IMR-90 (cell line): ENCODE results near the gene FGFR4. TPM values are rescaled to one million over a fixed set of nuclear protein-coding genes. Genes with fewer than 3 reads are reported as not detected.

Experiments
- ATAC-seq: fragments of 200-7000 bp; cut with Tn5 transposase; 2 replicates; pipeline ENCODE4 v1.9.1; 2020; ENCODE audit warnings: low read depth, mild to moderate bottlenecking, moderate library complexity
- BruUV-seq: library from RNA; stranded (reverse); fragments of 400-500 nt; replicated peaks from 2 replicates; lab custom pipeline; 2021; lab: Mats Ljungman, UMichigan
- CTCF ChIA-PET: fragments of 300-600 bp; formaldehyde crosslinking; extraction: SDS; loops from one replicate; lab custom pipeline; 2021; ENCODE audit warnings: antibody characterized with exemption; lab: Yijun Ruan, JAX
- POLR2A ChIA-PET: fragments of 300-600 bp; sonication (Branson Sonifier 250); formaldehyde crosslinking; loops from one replicate; lab custom pipeline; 2022; ENCODE audit warnings: antibody characterized with exemption; ENCODE audit not compliant: unreplicated experiment; lab: Charles Lee
- DNase-seq: peaks from one replicate; pipeline ENCODE4 v3.0.0; 2013
- H2AFZ ChIP-seq: replicated peaks from 2 replicates; pipeline ENCODE3; 2013; ENCODE audit warnings: low read length, mild to moderate bottlenecking; ENCODE audit not compliant: poor library complexity
- H2AK5ac ChIP-seq: 2 replicates; pipeline ENCODE4 v1.6.1; 2013; ENCODE audit warnings: low read depth, low read length, inconsistent platforms
- H2AK9ac ChIP-seq: replicated peaks from 2 replicates; pipeline ENCODE3; 2013; ENCODE audit warnings: mild to moderate bottlenecking, low read depth, low read length, moderate library complexity; ENCODE audit not compliant: poor library complexity
- H2BK120ac ChIP-seq: 2 replicates; pipeline ENCODE4 v1.6.1; 2013; ENCODE audit warnings: low read depth, low read length, inconsistent platforms
- H2BK15ac ChIP-seq: 3 replicates; pipeline ENCODE4 v1.6.1; 2013; ENCODE audit warnings: low read depth, low read length, inconsistent platforms
- H2BK20ac ChIP-seq: 2 replicates; pipeline ENCODE4 v1.6.1; 2013; ENCODE audit warnings: low read depth, mild to moderate bottlenecking, inconsistent platforms, low read length, moderate library complexity
- H2BK5ac ChIP-seq: 2 replicates; pipeline ENCODE4 v1.6.1; 2013; ENCODE audit warnings: mild to moderate bottlenecking, low read depth, low read length, inconsistent platforms; ENCODE audit not compliant: poor library complexity, severe bottlenecking
- H3K14ac ChIP-seq: replicated peaks from 2 replicates; pipeline ENCODE4 v1.6.1; 2013; ENCODE audit warnings: low read depth, low read length, inconsistent platforms
- H3K18ac ChIP-seq: 2 replicates; pipeline ENCODE4 v1.6.1; 2013; ENCODE audit warnings: low read depth, low read length, control low read depth
- H3K23ac ChIP-seq: 2 replicates; pipeline ENCODE4 v1.6.1; 2013; ENCODE audit warnings: low read depth, low read length, inconsistent platforms
- H3K27ac ChIP-seq: 2 replicates; pipeline ENCODE4 v1.5.1; 2013; ENCODE audit warnings: mild to moderate bottlenecking, control low read depth, low read length; ENCODE audit not compliant: insufficient read depth
- H3K27me3 ChIP-seq: 2 replicates; pipeline ENCODE4 v1.6.1; 2013; ENCODE audit warnings: low read length; ENCODE audit not compliant: control insufficient read depth, insufficient read depth
- H3K36me3 ChIP-seq: 2 replicates; pipeline ENCODE4 v1.6.1; 2013; ENCODE audit warnings: low read length, mixed read lengths; ENCODE audit not compliant: control insufficient read depth, insufficient read depth
- H3K4ac ChIP-seq: 2 replicates; pipeline ENCODE4 v1.6.1; 2013; ENCODE audit warnings: low read depth, low read length, inconsistent platforms
- H3K4me1 ChIP-seq: 2 replicates; pipeline ENCODE4 v1.6.1; 2013; ENCODE audit warnings: low read length, mixed read lengths; ENCODE audit not compliant: control insufficient read depth, insufficient read depth
- H3K4me2 ChIP-seq: 2 replicates; pipeline ENCODE4 v1.6.1; 2013; ENCODE audit warnings: low read depth, mild to moderate bottlenecking, control low read depth, low read length, moderate library complexity
- H3K4me3 ChIP-seq: 2 replicates; pipeline ENCODE4 v1.5.1; 2013; ENCODE audit warnings: low read depth, mild to moderate bottlenecking, control low read depth, low read length, moderate library complexity; ENCODE audit not compliant: insufficient read depth
- H3K56ac ChIP-seq: 2 replicates; pipeline ENCODE4 v1.6.1; 2013; ENCODE audit warnings: low read length, inconsistent platforms; ENCODE audit not compliant: insufficient read depth; ENCODE audit errors: extremely low read depth
- H3K79me1 ChIP-seq, 2 experiments: 2 replicates each; pipeline ENCODE4 v1.6.1; 2013; ENCODE audit warnings: low read length in 2 of 2, inconsistent platforms in 1 of 2, low read depth in 1 of 2
- H3K9ac ChIP-seq: 2 replicates; pipeline ENCODE4 v1.6.1; 2013; ENCODE audit warnings: low read depth, low read length, control low read depth
- H3K9me1 ChIP-seq: 2 replicates; pipeline ENCODE4 v1.6.1; 2013; ENCODE audit warnings: low read length, inconsistent platforms; ENCODE audit not compliant: insufficient read depth
- H3K9me3 ChIP-seq: 2 replicates; pipeline ENCODE4 v1.6.1; 2013; ENCODE audit warnings: low read length; ENCODE audit not compliant: control insufficient read depth, insufficient read depth
- H4K20me1 ChIP-seq: 2 replicates; pipeline ENCODE4 v1.6.1; 2013; ENCODE audit warnings: low read length, inconsistent platforms; ENCODE audit not compliant: insufficient read depth
- H4K5ac ChIP-seq: 2 replicates; pipeline ENCODE4 v1.6.1; 2013; ENCODE audit warnings: mild to moderate bottlenecking, low read depth, low read length, control low read depth
- H4K8ac ChIP-seq, 2 experiments: 2 replicates each; pipeline ENCODE4 v1.6.1; 2013; ENCODE audit warnings: low read depth in 2 of 2, low read length in 2 of 2, control low read depth in 1 of 2, inconsistent platforms in 1 of 2
- H4K91ac ChIP-seq: 2 replicates; pipeline ENCODE4 v1.6.1; 2013; ENCODE audit warnings: low read depth, low read length, inconsistent platforms; ENCODE audit not compliant: insufficient read depth
- BHLHE40 ChIP-seq: fragments of 150-350 bp; IDR thresholded peaks from 2 replicates; pipeline ENCODE4 v1.6.1; 2016; ENCODE audit warnings: mild to moderate bottlenecking, low read depth, low read length
- CEBPB ChIP-seq: IDR thresholded peaks from 2 replicates; pipeline ENCODE4 v1.6.1; 2012; ENCODE audit warnings: low read depth, low read length, improper control_type of control experiment
- CHD1 ChIP-seq: IDR thresholded peaks from 2 replicates; pipeline ENCODE4 v1.6.1; 2012; ENCODE audit warnings: low read depth, low read length, improper control_type of control experiment
- FOS ChIP-seq: fragments of 150-350 bp; IDR thresholded peaks from 2 replicates; pipeline ENCODE4 v1.6.1; 2016; ENCODE audit warnings: low read depth, low read length
- MAFK ChIP-seq: IDR thresholded peaks from 2 replicates; pipeline ENCODE4 v1.6.1; 2012; ENCODE audit warnings: low read depth, low read length, improper control_type of control experiment
- MAZ ChIP-seq: IDR thresholded peaks from 2 replicates; pipeline ENCODE4 v1.6.1; 2012; ENCODE audit warnings: low read depth, mild to moderate bottlenecking, low read length, improper control_type of control experiment, moderate library complexity, borderline replicate concordance
- MXI1 ChIP-seq: IDR thresholded peaks from 2 replicates; pipeline ENCODE4 v1.6.1; 2012; ENCODE audit warnings: low read depth, mild to moderate bottlenecking, low read length, moderate library complexity, borderline replicate concordance
- NFE2L2 ChIP-seq: fragments of 150-350 bp; IDR thresholded peaks from 2 replicates; pipeline ENCODE4 v1.6.1; 2016; ENCODE audit warnings: low read depth, mild to moderate bottlenecking, low read length
- POLR2A ChIP-seq: IDR thresholded peaks from 2 replicates; pipeline ENCODE4 v1.6.1; 2012; ENCODE audit warnings: mild to moderate bottlenecking, low read depth, low read length
- RAD21 ChIP-seq: IDR thresholded peaks from 2 replicates; pipeline ENCODE4 v1.6.1; 2012; ENCODE audit warnings: low read length, improper control_type of control experiment
- RCOR1 ChIP-seq: IDR thresholded peaks from 2 replicates; pipeline ENCODE4 v1.6.1; 2012; ENCODE audit warnings: mild to moderate bottlenecking, low read length, improper control_type of control experiment; ENCODE audit not compliant: insufficient replicate concordance
- RFX5 ChIP-seq: IDR thresholded peaks from 2 replicates; pipeline ENCODE4 v1.8.0; 2012; ENCODE audit warnings: low read depth, mild to moderate bottlenecking, low read length, moderate library complexity
- SMC3 ChIP-seq: fragments of 150-350 bp; IDR thresholded peaks from 2 replicates; pipeline ENCODE4 v1.6.1; 2016; ENCODE audit warnings: low read depth, mild to moderate bottlenecking, antibody characterized with exemption, low read length, moderate library complexity
- WGBS, 2 experiments: methylation state at CpG; one replicate each; pipeline versions ENCODE4 v1.1.5 to v1.1.7; 2013; ENCODE audit warnings: missing lambda C conversion rate in 2 of 2; ENCODE audit not compliant: insufficient read length in 1 of 2; ENCODE audit errors: extremely low coverage in 2 of 2; 5-methylcytosine and 5-hydroxymethylcytosine counted together
- dilution Hi-C: fragments of 300-500 bp; cut with HindIII; formaldehyde crosslinking; loops from one replicate; pipeline ENCODE4 v1.14.3; 2018; ENCODE audit warnings: low sequenced_read_pairs; ENCODE audit not compliant: unreplicated experiment
- in situ Hi-C: fragments of 300-500 bp; cut with MboI; formaldehyde crosslinking; loops from 3 replicates; pipeline ENCODE4 v1.14.3; 2019; ENCODE audit warnings: low sequenced_read_pairs, inconsistent platforms, mixed read lengths
- intact Hi-C: fragments of 100-400 bp; cut with micrococcal nuclease; formaldehyde crosslinking; loops from 2 replicates; pipeline ENCODE4 v1.10.0; 2022
- polyA plus RNA-seq, 3 experiments: library from polyadenylated mRNA; depleted of rRNA; stranded (reverse); fragments of >200 nt; gene quantifications; 2 replicates each; pipeline ENCODE4 v1.2.3, GENCODE V29; 2012; ENCODE audit warnings: low replicate concordance in 1 of 3
- total RNA-seq: library from RNA; depleted of rRNA; stranded (reverse); fragments of >200 nt; gene quantifications from 2 replicates; pipeline ENCODE4 v1.2.3, GENCODE V29; 2012
- TF ChIP-seq, protein P1 (sequence below): fragments of 150-350 bp; IDR thresholded peaks from 2 replicates; pipeline ENCODE4 v1.6.1; 2016; ENCODE audit warnings: low read depth, mild to moderate bottlenecking, low read length, moderate library complexity, borderline replicate concordance
- TF ChIP-seq, protein P2 (sequence below): conservative IDR thresholded peaks from 2 replicates; pipeline ENCODE4 v1.5.1; 2012; ENCODE audit warnings: mild to moderate bottlenecking, low read depth, low read length, improper control_type of control experiment
- TF ChIP-seq, protein P3 (sequence below): fragments of 150-350 bp; IDR thresholded peaks from 2 replicates; pipeline ENCODE4 v1.6.1; 2017; ENCODE audit warnings: mild to moderate bottlenecking, antibody characterized with exemption, low read length, low read depth

FGFR4 gene
- total and polyA plus RNA-seq, 2 of the 4 experiments (the other 2 are of a cell fraction), result 0.90 to 2.4 TPM

DNA sequence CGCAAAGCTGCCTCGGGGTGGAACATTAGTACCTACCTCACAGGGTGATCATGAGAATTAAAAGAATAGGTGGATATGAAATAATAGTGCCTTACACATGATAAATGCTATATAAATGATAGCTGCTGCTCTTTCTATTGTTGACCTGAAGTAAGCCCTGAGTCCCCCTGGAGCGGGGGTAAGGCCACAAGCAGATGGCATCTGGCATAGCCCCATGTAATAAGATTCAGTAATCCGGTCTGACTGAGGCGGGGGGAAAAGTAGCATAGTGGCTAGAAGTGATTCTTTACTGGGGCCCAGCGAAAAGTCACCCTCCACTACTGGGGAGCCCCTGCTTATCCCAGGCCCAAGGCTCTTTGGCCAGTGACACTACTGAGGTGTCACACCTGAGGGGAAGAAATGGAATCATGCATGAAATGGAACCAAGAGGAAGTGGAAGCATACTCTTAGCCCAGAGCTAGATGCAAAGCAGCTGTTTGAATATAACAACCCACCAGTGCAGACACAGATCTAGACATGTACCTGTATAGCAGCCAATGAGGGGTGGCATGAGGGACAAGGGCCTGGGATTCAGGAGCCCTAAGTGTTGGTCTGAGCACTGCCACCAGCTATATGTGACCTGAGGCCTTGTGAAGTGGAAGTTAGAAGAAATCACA is 16.1 kb upstream of the FGFR4 start:
- no peaks in the 10 kb centered on the region for H3K27me3 ChIP-seq
- H3K4ac ChIP-seq, result no peak overlapping the region
- no peak overlapping the region for H3K18ac ChIP-seq
- H3K9ac ChIP-seq, result no peak overlapping the region
- H2AFZ ChIP-seq, result no peak overlapping the region
- no CpG with 5 or more reads among the region's 6 CpGs for WGBS, 2 experiments
- H3K4me1 ChIP-seq, result peaks cover 7% of the 10 kb centered on the region
- no peak overlapping the region for H2AK5ac ChIP-seq
- intact Hi-C loops, result no loop called here
- no peak overlapping the region for H2BK20ac ChIP-seq
- ChIA-PET CTCF (interaction anchor here (0.6 to 4.0 kb wide), 4 partner anchors 16 to 59 kb away, joined by 3 to 43 read pairs (median 8); partner anchors contain the start of gene FGFR4), POLR2A (no interaction called here)
- H3K56ac ChIP-seq, result no peak overlapping the region
- no peaks in the 10 kb centered on the region; the same call in 1 of the 2 replicates for H4K20me1 ChIP-seq
- BruUV-seq, result no TSS peak
- H3K9me1 ChIP-seq, result peaks cover 2% of the 10 kb centered on the region; the same call in 1 of the 2 replicates
- no peaks in the 10 kb centered on the region for H3K9me3 ChIP-seq
- in situ Hi-C loops, result loop anchor here (5.0 kb wide), 1 partner anchor 42 kb away; no protein-coding TSS in a partner anchor
- no peak overlapping the region for H3K27ac ChIP-seq
- no peak for DNase-seq
- H4K5ac ChIP-seq, result no peak overlapping the region
- dilution Hi-C loops, result no loop called here
- TF ChIP-seq, protein P1, sequence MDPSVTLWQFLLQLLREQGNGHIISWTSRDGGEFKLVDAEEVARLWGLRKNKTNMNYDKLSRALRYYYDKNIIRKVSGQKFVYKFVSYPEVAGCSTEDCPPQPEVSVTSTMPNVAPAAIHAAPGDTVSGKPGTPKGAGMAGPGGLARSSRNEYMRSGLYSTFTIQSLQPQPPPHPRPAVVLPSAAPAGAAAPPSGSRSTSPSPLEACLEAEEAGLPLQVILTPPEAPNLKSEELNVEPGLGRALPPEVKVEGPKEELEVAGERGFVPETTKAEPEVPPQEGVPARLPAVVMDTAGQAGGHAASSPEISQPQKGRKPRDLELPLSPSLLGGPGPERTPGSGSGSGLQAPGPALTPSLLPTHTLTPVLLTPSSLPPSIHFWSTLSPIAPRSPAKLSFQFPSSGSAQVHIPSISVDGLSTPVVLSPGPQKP, result no peak
- TF ChIP-seq BHLHE40, result no peak
- TF ChIP-seq POLR2A, result no peak
- TF ChIP-seq RAD21, result no peak
- TF ChIP-seq MAZ, result no peak
- no peak for TF ChIP-seq RCOR1
- TF ChIP-seq FOS, result no peak
- TF ChIP-seq NFE2L2, result no peak
- TF ChIP-seq, protein P2, sequence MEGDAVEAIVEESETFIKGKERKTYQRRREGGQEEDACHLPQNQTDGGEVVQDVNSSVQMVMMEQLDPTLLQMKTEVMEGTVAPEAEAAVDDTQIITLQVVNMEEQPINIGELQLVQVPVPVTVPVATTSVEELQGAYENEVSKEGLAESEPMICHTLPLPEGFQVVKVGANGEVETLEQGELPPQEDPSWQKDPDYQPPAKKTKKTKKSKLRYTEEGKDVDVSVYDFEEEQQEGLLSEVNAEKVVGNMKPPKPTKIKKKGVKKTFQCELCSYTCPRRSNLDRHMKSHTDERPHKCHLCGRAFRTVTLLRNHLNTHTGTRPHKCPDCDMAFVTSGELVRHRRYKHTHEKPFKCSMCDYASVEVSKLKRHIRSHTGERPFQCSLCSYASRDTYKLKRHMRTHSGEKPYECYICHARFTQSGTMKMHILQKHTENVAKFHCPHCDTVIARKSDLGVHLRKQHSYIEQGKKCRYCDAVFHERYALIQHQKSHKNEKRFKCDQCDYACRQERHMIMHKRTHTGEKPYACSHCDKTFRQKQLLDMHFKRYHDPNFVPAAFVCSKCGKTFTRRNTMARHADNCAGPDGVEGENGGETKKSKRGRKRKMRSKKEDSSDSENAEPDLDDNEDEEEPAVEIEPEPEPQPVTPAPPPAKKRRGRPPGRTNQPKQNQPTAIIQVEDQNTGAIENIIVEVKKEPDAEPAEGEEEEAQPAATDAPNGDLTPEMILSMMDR, result no peak
- TF ChIP-seq, protein P3, sequence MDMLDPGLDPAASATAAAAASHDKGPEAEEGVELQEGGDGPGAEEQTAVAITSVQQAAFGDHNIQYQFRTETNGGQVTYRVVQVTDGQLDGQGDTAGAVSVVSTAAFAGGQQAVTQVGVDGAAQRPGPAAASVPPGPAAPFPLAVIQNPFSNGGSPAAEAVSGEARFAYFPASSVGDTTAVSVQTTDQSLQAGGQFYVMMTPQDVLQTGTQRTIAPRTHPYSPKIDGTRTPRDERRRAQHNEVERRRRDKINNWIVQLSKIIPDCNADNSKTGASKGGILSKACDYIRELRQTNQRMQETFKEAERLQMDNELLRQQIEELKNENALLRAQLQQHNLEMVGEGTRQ, result no peak
- no peak for TF ChIP-seq MAFK
- TF ChIP-seq SMC3, result no peak
- TF ChIP-seq CEBPB, result no peak
- TF ChIP-seq RFX5, result no peak
- TF ChIP-seq CHD1, result no peak
- TF ChIP-seq MXI1, result no peak
- H3K36me3 ChIP-seq, result peaks cover 4% of the 10 kb centered on the region; the same call in 1 of the 2 replicates
- no peak overlapping the region for H2BK5ac ChIP-seq
- H2BK120ac ChIP-seq, result no peak overlapping the region
- no peak for ATAC-seq
- no peak overlapping the region for H3K23ac ChIP-seq
- H3K4me2 ChIP-seq, result no peak overlapping the region
- H3K14ac ChIP-seq, result no peak overlapping the region
- H3K4me3 ChIP-seq, result no peak overlapping the region
- H4K8ac ChIP-seq, result no peak overlapping the region
- H2AK9ac ChIP-seq, result no peak overlapping the region
- H2BK15ac ChIP-seq, result no peak overlapping the region
- H3K79me1 ChIP-seq, result no peaks in the 10 kb centered on the region
- H4K91ac ChIP-seq, result no peak overlapping the region
